Measurements from ENCODE around the gene DGKB.

The DGKB gene

GRCh38 chr7:14457568-14458453, 444.7 kb downstream of the DGKB start:
- DNase-seq (ENCODE audit: low read depth) = peak; percentile 92
- peak overlapping the region; percentile 23 for H3K4me3 ChIP-seq (ENCODE audit: low read depth, low read length)
- TF ChIP-seq CTCF (conservative IDR thresholded peaks at IDR 0.05; ENCODE audit: low read depth, low read length) = peak; percentile 95

GRCh38 chr7:14449291-14449690, 453.3 kb downstream of the DGKB start:
- no peak for TF ChIP-seq CTCF (conservative IDR thresholded peaks at IDR 0.05; ENCODE audit: low read depth, low read length)
- H3K4me3 ChIP-seq (ENCODE audit: low read depth, low read length) = no peak overlapping the region
- DNase-seq (ENCODE audit: low read depth) = no peak

- H3K4me3 ChIP-seq (ENCODE audit: low read depth, low read length) = no peak overlapping the region
- no peak for DNase-seq (ENCODE audit: low read depth)
- TF ChIP-seq CTCF (conservative IDR thresholded peaks at IDR 0.05; ENCODE audit: low read depth, low read length) = no peak
Measured at GRCh38 chr7:14446829-14447228, 455.7 kb downstream of the DGKB start.

GRCh38 chr7:14446219-14446618, 456.3 kb downstream of the DGKB start:
- TF ChIP-seq CTCF (conservative IDR thresholded peaks at IDR 0.05; ENCODE audit: low read depth, low read length) = no peak
- H3K4me3 ChIP-seq (ENCODE audit: low read depth, low read length) = no peak overlapping the region
- no peak for DNase-seq (ENCODE audit: low read depth)

- no peak overlapping the region for H3K4me3 ChIP-seq (ENCODE audit: low read depth, low read length)
- TF ChIP-seq CTCF (conservative IDR thresholded peaks at IDR 0.05; ENCODE audit: low read depth, low read length) = no peak
- DNase-seq (ENCODE audit: low read depth) = no peak
Measured at GRCh38 chr7:14438366-14438765, 464.2 kb downstream of the DGKB start.

- H3K4me3 ChIP-seq (ENCODE audit: low read depth, low read length) = no peak overlapping the region
- no peak for DNase-seq (ENCODE audit: low read depth)
- TF ChIP-seq CTCF (conservative IDR thresholded peaks at IDR 0.05; ENCODE audit: low read depth, low read length) = no peak
Measured at GRCh38 chr7:14436878-14437277, 465.7 kb downstream of the DGKB start.

- TF ChIP-seq CTCF (conservative IDR thresholded peaks at IDR 0.05; ENCODE audit: low read depth, low read length) = no peak
- H3K4me3 ChIP-seq (ENCODE audit: low read depth, low read length) = no peak overlapping the region
- DNase-seq (ENCODE audit: low read depth) = no peak
Measured at GRCh38 chr7:14432924-14433323, 469.6 kb downstream of the DGKB start.
